WTC11 (cell line): ENCODE results near the gene LAMTOR4.
A peak's percentile ranks its signal among the peaks of the same experiment; 100 is the strongest.

ENCODE experiments used
- CTCF ChIP-seq: fragments of 200-600 bp; IDR thresholded peaks from 2 replicates; pipeline ENCODE4 v1.8.0; 2022; ENCODE audit warnings: antibody characterized with exemption
- E2F4 ChIP-seq: sonication (generic); formaldehyde crosslinking; IDR thresholded peaks from 2 replicates; pipeline ENCODE4 v1.8.1; 2022; ENCODE audit warnings: low read depth, mild to moderate bottlenecking, moderate library complexity, missing genetic modification reagents, borderline replicate concordance
- NR3C1 ChIP-seq: sonication (generic); formaldehyde crosslinking; conservative IDR thresholded peaks from 2 replicates; pipeline ENCODE4 v1.8.1; 2023; ENCODE audit warnings: low read depth, mild to moderate bottlenecking, missing genetic modification reagents
- SP1 ChIP-seq: sonication (generic); formaldehyde crosslinking; conservative IDR thresholded peaks from 2 replicates; pipeline ENCODE4 v1.8.1; 2022; ENCODE audit warnings: missing genetic modification reagents

GRCh38 chr7:100171087-100171681, 22.5 kb downstream of the LAMTOR4 start:
- TF ChIP-seq CTCF (no peak), E2F4 (no peak), SP1 (CRISPR knock-in tag) (peak; percentile 64), NR3C1 (CRISPR knock-in tag) (no peak)
